Lower leg skin (tissue), 3 donors: ENCODE data around the gene NUDT8.

ENCODE experiments used
- POLR2A ChIP-seq, 2 donors: fragments of 450-650 bp; IDR thresholded peaks; one replicate each; pipeline ENCODE4 v1.6.1; 2016 to 2017; ENCODE audit warnings: antibody characterized with exemption in 2 of 2, mild to moderate bottlenecking in 1 of 2, moderate library complexity in 1 of 2
- TF ChIP-seq, protein P1 (sequence below), 3 donors: fragments of 450-650 bp; IDR thresholded peaks; one replicate each; pipeline ENCODE4 v1.5.1; 2016; ENCODE audit warnings: antibody characterized with exemption in 3 of 3, mild to moderate bottlenecking in 3 of 3, moderate library complexity in 2 of 3

DNA sequence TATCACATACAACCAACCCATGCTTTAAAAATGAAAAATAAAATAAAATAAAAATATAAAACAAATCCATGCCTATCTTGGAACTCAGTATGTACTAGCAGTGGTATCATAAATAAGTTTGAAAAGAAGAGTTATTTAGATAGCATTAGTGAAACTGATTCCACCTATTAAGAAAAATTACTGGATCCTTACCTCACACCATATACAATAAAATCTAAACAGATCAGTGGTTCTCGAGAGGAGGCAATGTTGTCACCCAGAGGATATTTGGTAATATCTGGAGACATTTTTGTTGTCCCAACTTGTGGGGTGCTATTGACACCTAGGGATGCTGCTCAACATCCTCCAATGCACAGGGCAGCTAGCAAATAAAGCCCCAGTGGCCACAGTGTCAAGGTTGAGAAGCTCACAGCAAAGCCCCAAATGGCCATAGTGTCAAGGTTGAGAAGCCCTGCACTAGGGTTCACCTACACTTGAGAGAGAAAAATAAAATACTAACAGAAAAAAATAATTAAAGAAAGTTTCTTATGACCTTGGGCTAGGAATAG, 32.9 kb downstream of the NUDT8 start:
- TF ChIP-seq, protein P1, sequence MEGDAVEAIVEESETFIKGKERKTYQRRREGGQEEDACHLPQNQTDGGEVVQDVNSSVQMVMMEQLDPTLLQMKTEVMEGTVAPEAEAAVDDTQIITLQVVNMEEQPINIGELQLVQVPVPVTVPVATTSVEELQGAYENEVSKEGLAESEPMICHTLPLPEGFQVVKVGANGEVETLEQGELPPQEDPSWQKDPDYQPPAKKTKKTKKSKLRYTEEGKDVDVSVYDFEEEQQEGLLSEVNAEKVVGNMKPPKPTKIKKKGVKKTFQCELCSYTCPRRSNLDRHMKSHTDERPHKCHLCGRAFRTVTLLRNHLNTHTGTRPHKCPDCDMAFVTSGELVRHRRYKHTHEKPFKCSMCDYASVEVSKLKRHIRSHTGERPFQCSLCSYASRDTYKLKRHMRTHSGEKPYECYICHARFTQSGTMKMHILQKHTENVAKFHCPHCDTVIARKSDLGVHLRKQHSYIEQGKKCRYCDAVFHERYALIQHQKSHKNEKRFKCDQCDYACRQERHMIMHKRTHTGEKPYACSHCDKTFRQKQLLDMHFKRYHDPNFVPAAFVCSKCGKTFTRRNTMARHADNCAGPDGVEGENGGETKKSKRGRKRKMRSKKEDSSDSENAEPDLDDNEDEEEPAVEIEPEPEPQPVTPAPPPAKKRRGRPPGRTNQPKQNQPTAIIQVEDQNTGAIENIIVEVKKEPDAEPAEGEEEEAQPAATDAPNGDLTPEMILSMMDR (IDR thresholded peaks at IDR 0.05) = no peak
- no peak for TF ChIP-seq POLR2A (IDR thresholded peaks at IDR 0.05)
